SKM-1 (cell line): ENCODE results near the gene AHCYL2.
"Not testable (repeated sequence)": the region's sequence is repeated elsewhere in the genome, so short reads cannot be mapped to it uniquely, and the experiment has no call there.

Source experiments
- DNase-seq: peaks from one replicate; lab custom pipeline; 2025; ENCODE audit not compliant: unreplicated experiment; lab: John Stamatoyannopoulos, UW

Gene AHCYL2

GRCh38 chr7:129282865-129283264, 58.0 kb downstream of the AHCYL2 start:
- no peak for DNase-seq

- no peak for DNase-seq
Measured at GRCh38 chr7:129283936-129284335, 59.1 kb downstream of the AHCYL2 start.

DNA sequence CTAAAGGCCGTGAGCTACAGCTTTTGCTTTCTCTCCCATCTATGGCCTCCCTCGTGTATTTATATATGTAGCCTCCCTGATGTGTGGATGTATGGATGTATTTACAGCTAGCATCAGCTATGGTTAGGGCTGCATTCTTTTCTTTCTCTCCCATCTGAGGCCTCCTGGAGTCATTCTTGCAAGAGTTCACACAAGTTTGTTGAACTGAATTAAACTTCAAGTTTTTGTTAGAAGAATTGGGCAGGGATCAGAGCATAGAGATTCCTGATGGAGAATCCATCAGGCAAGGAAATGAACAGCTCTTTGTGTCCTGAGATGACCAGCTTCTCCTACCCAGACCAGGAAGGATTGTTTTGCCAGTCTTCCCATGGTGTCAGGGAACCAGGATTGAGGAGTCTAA, 60.3 kb downstream of the AHCYL2 start:
- DNase-seq: no peak

GRCh38 chr7:129292861-129293260, 68.0 kb downstream of the AHCYL2 start:
- DNase-seq: no peak

DNA sequence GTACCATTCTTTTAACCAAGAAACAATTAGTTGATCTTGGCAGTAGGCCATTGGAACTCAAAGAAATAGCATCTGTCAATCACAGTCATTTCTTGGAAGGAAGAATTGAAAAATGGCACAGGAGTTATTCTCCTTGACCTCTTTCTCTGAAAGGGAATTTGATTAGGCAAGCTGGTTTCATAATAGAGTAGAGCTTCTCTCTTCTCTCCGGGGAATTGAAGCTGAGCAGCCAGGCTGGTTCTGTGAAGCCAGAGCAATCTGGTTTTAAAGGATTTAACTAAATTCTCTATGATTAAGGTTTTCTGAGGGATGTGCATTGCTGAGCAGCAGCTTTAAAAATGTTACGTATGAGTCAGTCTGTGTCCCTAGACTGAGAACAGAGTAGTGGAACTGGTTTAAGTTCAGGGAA, 70.2 kb downstream of the AHCYL2 start:
- peak; percentile 9 for DNase-seq

- DNase-seq: no peak
Measured at GRCh38 chr7:129298268-129298893, 73.6 kb downstream of the AHCYL2 start.

DNA sequence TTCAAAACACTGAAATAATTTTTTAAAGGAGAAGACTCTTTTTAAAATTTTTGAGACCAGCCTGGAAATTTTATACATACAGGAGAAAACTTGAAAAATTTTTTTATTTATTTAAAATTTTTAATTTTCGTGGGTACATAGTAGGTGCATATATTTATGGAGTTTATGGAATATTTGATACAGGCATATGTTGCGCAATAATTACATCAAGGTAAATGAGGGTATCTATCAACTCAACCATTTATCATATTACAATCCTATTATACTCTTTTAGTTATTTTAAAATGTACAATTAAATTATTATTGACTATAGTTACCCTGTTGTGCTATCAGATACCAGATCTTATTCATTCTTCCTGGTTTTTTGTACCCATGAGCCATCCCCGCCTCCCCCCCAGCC, 75.1 kb downstream of the AHCYL2 start:
- no peak for DNase-seq

DNA sequence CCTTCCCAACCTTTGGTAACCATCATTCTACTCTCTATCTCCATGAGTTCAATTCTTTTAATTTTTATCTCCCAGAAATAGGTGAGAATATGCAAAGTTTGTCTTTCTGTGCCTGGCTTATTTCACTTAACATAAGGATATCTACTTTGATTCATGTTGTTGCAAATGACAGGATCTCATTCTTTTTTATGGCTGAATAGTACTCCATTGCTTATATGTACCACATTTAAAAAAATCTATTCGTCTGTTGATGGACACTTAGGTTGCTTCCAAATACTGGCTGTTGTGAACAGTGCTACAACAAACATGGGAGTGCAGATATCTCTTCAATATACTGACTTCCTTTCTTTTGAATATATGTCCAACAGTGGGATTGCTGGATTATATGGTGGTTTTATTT, 75.5 kb downstream of the AHCYL2 start:
- not testable (repeated sequence) for DNase-seq

GRCh38 chr7:129307592-129307991, 82.8 kb downstream of the AHCYL2 start:
- no peak for DNase-seq

GRCh38 chr7:129308047-129308446, 83.2 kb downstream of the AHCYL2 start:
- DNase-seq: no peak

GRCh38 chr7:129311429-129311828, 86.6 kb downstream of the AHCYL2 start:
- DNase-seq: no peak

- DNase-seq: no peak
Measured at GRCh38 chr7:129313282-129313681, 88.5 kb downstream of the AHCYL2 start.

DNA sequence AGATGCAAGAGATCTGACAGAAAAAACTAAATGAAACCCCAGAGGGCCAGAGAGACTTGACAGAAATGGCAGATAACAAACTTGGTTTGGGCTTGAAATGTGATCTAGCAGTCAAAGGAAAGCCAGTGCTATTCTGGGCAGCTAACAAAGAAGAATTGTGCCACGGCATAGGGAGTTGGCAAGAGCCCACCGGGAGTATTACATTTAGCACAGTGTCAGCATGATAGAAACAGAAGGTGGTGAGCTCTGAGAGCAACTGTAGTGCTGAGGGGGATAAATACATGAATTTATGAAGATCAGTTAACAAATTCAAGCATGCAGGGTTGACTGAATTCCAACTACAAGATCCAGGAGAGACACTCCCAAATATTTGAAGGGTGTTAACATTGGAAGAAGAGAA, 91.1 kb downstream of the AHCYL2 start:
- DNase-seq: no peak

GRCh38 chr7:129317450-129317849, 92.6 kb downstream of the AHCYL2 start:
- DNase-seq: no peak

DNA sequence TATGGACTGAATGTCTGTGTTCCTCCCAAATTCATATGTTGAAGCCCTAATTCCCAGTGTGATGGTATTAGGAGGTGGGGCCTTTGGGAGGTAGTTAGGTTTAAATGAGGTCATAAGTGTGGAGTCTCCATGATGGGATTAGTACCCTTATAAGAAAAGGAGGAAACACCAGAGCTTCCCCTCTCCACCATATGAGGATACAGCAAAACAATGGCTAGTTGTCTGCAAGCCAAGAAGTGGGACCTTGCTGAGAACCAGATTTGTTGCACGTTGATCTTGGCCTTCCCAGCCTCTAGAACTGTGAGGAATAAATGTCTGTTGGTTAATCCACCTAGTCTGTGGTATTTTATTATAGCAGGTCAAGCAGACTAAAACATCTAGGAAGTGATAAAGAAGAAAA, 102.2 kb downstream of the AHCYL2 start:
- DNase-seq: no peak

DNA sequence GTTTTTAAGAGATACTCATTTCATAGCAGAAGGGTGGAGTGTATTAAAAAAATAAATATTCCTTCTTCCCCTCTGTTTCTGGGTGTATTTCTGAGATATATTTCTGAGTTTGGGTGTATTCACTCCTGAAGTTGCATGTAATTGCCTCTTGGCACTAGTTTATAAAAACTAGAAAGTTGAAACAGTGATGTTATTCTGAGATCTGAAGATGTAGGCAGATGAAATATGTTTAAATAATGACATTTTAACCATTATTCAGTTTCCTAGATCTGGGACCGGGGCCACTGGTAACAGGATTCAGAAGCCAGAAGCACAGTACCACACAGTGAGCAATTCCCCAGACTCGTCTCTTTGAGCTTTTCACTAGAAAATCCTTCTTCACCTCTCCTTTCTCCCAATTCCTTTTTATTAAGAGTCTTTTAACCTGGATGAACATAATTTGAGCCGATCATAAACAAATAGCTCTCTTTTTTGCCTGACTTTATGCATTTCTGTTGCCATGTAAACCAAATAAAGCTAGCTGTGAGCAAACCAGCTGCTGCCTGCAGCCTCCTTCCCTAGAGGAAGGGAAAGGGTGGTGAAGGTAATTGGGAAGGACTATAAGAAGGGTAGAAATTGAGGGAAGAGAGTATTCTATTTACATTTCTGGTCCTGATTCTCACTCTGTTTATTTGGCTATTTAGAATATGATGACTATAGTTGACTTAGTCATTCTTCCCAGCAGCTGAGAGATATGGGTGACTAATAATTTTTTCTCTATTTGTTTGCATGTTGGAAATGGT, 107.6 kb downstream of the AHCYL2 start:
- DNase-seq: no peak

DNA sequence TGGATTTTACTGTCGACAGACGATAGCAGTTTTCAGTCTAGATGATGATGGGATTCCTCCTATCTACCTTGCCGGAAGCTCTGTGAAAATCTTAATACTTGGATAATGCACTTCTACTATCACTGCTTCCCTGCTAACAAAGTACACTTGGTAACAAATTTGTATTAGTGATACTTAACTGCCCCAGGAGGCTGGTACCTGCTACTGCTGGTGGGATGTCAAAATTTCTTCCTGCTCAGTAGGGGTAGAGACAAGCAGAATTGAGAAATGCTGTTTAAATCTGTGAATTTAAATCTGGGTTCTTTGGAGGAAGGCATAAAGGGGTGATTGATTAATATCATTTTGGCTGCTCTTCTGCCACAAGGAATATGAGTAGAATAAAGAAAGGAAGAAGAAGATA, 109.6 kb downstream of the AHCYL2 start:
- no peak for DNase-seq

- DNase-seq: no peak
Measured at GRCh38 chr7:129338450-129338849, 113.6 kb downstream of the AHCYL2 start.

DNA sequence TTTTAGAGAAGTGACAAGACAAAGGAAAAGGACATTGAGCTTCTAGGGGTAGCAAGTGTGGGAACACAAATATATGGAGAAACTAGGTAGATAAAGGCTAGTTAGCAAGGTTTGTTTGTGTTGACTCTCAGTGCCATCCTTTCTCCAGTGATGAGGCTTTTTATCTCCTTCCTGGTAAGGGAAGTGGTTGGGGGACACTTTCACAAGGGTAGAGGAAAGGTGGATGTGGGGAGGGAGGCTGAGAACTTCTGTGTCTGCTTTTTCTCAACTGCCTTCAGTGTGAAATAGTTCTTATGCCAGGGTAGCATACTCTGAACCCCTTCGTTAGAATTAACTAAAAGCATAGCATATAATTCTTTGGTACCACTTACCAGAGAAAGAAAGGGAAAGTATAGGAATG, 116.4 kb downstream of the AHCYL2 start:
- DNase-seq: no peak

DNA sequence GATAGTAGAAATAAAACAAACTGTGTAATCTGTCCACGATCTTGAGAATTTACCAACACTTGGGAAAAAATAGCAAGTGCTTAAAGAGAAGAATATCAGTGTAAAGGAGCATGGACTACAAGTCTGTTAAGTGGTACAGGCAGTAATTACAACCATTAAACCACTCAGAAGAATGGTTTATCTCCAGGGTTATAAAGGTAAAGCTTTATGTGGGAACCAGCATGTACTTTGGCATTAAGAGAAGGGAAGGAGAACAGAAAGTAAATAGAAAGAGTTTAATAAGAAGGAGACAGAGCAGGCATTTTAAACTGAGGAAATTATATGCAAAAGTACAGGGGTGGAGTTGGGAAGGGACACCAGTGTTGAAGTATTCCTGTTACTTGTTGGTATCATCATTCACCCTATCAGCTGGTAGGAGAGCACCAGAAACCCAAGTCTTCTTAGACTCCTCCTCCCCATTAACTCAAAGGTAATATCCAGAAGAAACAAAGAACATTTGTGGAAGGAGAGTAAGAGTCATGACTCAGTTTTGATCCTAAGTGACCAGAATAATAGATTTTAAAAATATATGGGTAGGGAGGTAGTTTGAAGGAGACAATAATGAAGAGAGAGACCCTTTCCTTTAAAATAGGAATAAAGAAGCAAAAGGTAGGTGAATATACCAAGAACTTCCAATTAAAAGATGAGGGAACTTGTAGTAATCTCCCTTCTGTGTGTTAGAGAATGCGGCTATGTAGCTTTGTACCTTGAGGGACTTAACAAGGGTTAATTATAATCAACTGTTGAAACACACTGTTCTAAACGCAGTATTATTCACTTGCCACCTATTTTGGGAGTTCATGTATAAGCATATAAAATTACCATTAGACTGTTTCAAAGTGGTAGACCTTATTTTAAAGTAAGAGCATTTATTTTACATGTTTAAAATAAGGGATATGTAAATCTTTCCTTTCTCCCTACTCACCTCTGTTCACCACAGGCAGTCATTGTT, 117.3 kb downstream of the AHCYL2 start:
- no peak for DNase-seq

DNA sequence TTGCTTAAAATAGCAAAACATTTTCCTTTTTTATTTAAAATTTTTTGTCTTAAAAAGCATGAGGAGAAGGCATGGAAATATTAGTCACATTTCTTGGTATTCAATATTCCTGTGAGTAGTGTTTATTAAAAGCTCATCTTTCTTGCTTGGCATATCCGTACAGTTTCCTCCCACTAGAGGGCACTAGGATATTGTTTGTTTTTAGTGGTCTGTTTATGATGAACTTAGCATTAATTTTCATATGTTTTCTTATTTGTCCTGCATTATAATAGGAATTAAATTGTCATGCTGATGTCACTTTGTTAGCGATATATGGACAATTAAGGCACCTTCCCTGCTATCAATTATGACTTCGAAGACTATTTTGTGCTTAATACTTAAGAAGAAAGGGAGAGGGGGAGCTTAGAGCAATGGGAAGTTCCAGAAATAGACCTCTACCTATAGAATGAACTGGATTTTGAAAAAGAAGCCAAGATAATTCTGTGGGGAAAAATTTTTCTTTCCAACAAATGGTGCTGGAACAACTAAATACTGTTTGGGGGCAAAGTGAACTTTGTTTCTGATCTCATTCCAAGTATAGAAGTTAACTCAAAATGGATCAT, 118.4 kb downstream of the AHCYL2 start:
- DNase-seq: no peak
